H1 (cell line): ENCODE measurements around the gene EPN3. TPM values are rescaled to one million over a fixed set of nuclear protein-coding genes. Genes with fewer than 3 reads are reported as not detected.

Experiments used
- CTCF ChIA-PET: fragments of 300-600 bp; sonication (Branson Sonifier 250); formaldehyde crosslinking; loops from one replicate; lab custom pipeline; 2021; ENCODE audit not compliant: partially characterized antibody; lab: Charles Lee
- POLR2A ChIA-PET: fragments of 300-600 bp; sonication (Branson Sonifier 250); formaldehyde crosslinking; loops from one replicate; lab custom pipeline; 2021; ENCODE audit warnings: inconsistent platforms; ENCODE audit not compliant: partially characterized antibody; lab: Charles Lee
- DNase-seq, 2 experiments: peaks; one replicate each; pipeline versions ENCODE4 v3.0.0 to v3.0.0-alpha.2; 2010 to 2022; ENCODE audit warnings: low spot score in 2 of 2, low read depth in 1 of 2, mixed read lengths in 1 of 2
- FAIRE-seq: peaks from 2 replicates; lab custom pipeline; 2011; peaks lifted over from hg19 to GRCh38; lab: Jason Lieb, UNC
- H2AFZ ChIP-seq: 2 replicates; pipeline ENCODE4 v1.8.1; 2012; ENCODE audit warnings: low read length, inconsistent platforms
- H2AK5ac ChIP-seq: 2 replicates; pipeline ENCODE4 v1.6.1; 2013; ENCODE audit warnings: low read depth, low read length
- H2BK120ac ChIP-seq: replicated peaks from 2 replicates; pipeline ENCODE3; 2013; ENCODE audit warnings: low read depth, low read length, inconsistent platforms
- H2BK12ac ChIP-seq: 2 replicates; pipeline ENCODE4 v1.6.1; 2013; ENCODE audit warnings: low read depth, low read length
- H2BK15ac ChIP-seq: 2 replicates; pipeline ENCODE4 v1.6.1; 2013; ENCODE audit warnings: low read length
- H2BK20ac ChIP-seq: 2 replicates; pipeline ENCODE4 v1.6.1; 2013; ENCODE audit warnings: low read length
- H2BK5ac ChIP-seq: 2 replicates; pipeline ENCODE4 v1.6.1; 2013; ENCODE audit warnings: low read depth, low read length
- H3K14ac ChIP-seq: 2 replicates; pipeline ENCODE4 v1.6.1; 2013; ENCODE audit warnings: inconsistent platforms; ENCODE audit not compliant: insufficient read length
- H3K18ac ChIP-seq: 2 replicates; pipeline ENCODE4 v1.6.1; 2013; ENCODE audit warnings: low read length; ENCODE audit errors: extremely low read depth
- H3K23ac ChIP-seq: 2 replicates; pipeline ENCODE4 v1.6.1; 2013; ENCODE audit warnings: inconsistent platforms; ENCODE audit not compliant: insufficient read length
- H3K23me2 ChIP-seq: 2 replicates; pipeline ENCODE4 v1.6.1; 2013; ENCODE audit warnings: low read depth, low read length
- H3K27ac ChIP-seq: 2 replicates; pipeline ENCODE4 v1.6.1; 2011; ENCODE audit warnings: low read depth, low read length, inconsistent platforms
- H3K27me3 ChIP-seq, 4 experiments: replicated peaks in 1 of 4; 1 replicate in 1 of 4; 2 replicates in 3 of 4; pipeline versions ENCODE4 v1.6.1 to v1.8.1; 2011 to 2013; ENCODE audit warnings: low read length in 3 of 4, mild to moderate bottlenecking in 3 of 4, inconsistent platforms in 2 of 4, mixed read lengths in 2 of 4, moderate library complexity in 1 of 4; ENCODE audit not compliant: control insufficient read depth in 3 of 4, insufficient read depth in 3 of 4; ENCODE audit errors: extremely low read depth in 1 of 4
- H3K36me3 ChIP-seq, 4 experiments: 2 replicates each; pipeline versions ENCODE4 v1.6.1 to v1.8.1; 2011 to 2013; ENCODE audit warnings: mild to moderate bottlenecking in 4 of 4, low read length in 3 of 4, moderate library complexity in 2 of 4, control low read depth in 1 of 4, inconsistent platforms in 1 of 4; ENCODE audit not compliant: insufficient read depth in 4 of 4, control insufficient read depth in 2 of 4
- H3K4ac ChIP-seq: replicated peaks from 2 replicates; pipeline ENCODE3; 2013; ENCODE audit warnings: low read length, low read depth, mixed read lengths, inconsistent platforms; ENCODE audit not compliant: insufficient read length
- H3K4me1 ChIP-seq, 4 experiments: replicated peaks in 1 of 4; 1 replicate in 1 of 4; 2 replicates in 3 of 4; pipeline versions ENCODE4 v1.6.1 to v1.8.1; 2011 to 2013; ENCODE audit warnings: low read length in 3 of 4, inconsistent platforms in 2 of 4, mixed read lengths in 1 of 4; ENCODE audit not compliant: insufficient read depth in 4 of 4, control insufficient read depth in 3 of 4
- H3K4me2 ChIP-seq, 2 experiments: 2 replicates each; pipeline versions ENCODE4 v1.6.1 to v1.8.1; 2011 to 2013; ENCODE audit warnings: low read depth in 2 of 2, low read length in 2 of 2, control low read depth in 1 of 2, inconsistent platforms in 1 of 2, mild to moderate bottlenecking in 1 of 2; ENCODE audit not compliant: insufficient read depth in 1 of 2
- H3K4me3 ChIP-seq, 4 experiments: fragments of 200-600, 300-600 bp in 1 of 4; sonication (generic), shearing (Covaris generic), sonication (Bioruptor Twin) in 1 of 4; 2 replicates each; pipeline versions ENCODE4 v1.5.1 to v1.8.1; 2011 to 2016; ENCODE audit warnings: low read length in 4 of 4, low read depth in 3 of 4, control low read depth in 2 of 4, inconsistent platforms in 2 of 4, mild to moderate bottlenecking in 2 of 4, mixed read lengths in 1 of 4, moderate library complexity in 1 of 4; ENCODE audit not compliant: insufficient read depth in 2 of 4; ENCODE audit errors: extremely low read depth in 1 of 4
- H3K56ac ChIP-seq: replicated peaks from 2 replicates; pipeline ENCODE3; 2013; ENCODE audit warnings: low read depth, mild to moderate bottlenecking, mixed read lengths, low read length, inconsistent platforms; ENCODE audit not compliant: insufficient read length
- H3K79me1 ChIP-seq: 2 replicates; pipeline ENCODE4 v1.6.1; 2013; ENCODE audit warnings: low read depth, low read length, control low read depth
- H3K79me2 ChIP-seq, 2 experiments: 2 replicates each; pipeline versions ENCODE4 v1.6.1 to v1.8.1; 2012 to 2013; ENCODE audit warnings: low read length in 2 of 2, mild to moderate bottlenecking in 2 of 2, inconsistent platforms in 1 of 2; ENCODE audit not compliant: insufficient read depth in 2 of 2, control insufficient read depth in 1 of 2
- H3K9ac ChIP-seq, 4 experiments: replicated peaks in 1 of 4; 1 replicate in 1 of 4; 2 replicates in 3 of 4; pipeline versions ENCODE4 v1.6.1 to v1.8.1; 2011 to 2013; ENCODE audit warnings: low read depth in 3 of 4, low read length in 3 of 4, control low read depth in 2 of 4, mild to moderate bottlenecking in 2 of 4, moderate library complexity in 2 of 4, inconsistent platforms in 1 of 4; ENCODE audit errors: extremely low read depth in 1 of 4
- H3K9me3 ChIP-seq, 2 experiments: 2 replicates each; pipeline versions ENCODE4 v1.6.1 to v1.8.1; 2012 to 2013; ENCODE audit warnings: mild to moderate bottlenecking in 2 of 2, moderate library complexity in 2 of 2, control low read depth in 1 of 2, inconsistent platforms in 1 of 2, low read depth in 1 of 2, low read length in 1 of 2, mixed read lengths in 1 of 2; ENCODE audit not compliant: insufficient read depth in 2 of 2
- H4K20me1 ChIP-seq, 2 experiments: replicated peaks in 1 of 2; 2 replicates each; pipeline versions ENCODE3 to v1.8.1; 2011 to 2013; ENCODE audit warnings: inconsistent platforms in 2 of 2, low read length in 2 of 2, mild to moderate bottlenecking in 1 of 2; ENCODE audit not compliant: insufficient read depth in 2 of 2, control insufficient read depth in 1 of 2
- H4K5ac ChIP-seq: 2 replicates; pipeline ENCODE4 v1.6.1; 2013; ENCODE audit warnings: low read length, low read depth, mixed read lengths, inconsistent platforms; ENCODE audit not compliant: insufficient read length
- H4K8ac ChIP-seq: 2 replicates; pipeline ENCODE4 v1.8.0; 2013; ENCODE audit warnings: mild to moderate bottlenecking, moderate library complexity, low read length, inconsistent platforms; ENCODE audit not compliant: insufficient read depth; ENCODE audit errors: extremely low read depth
- H4K91ac ChIP-seq: replicated peaks from 2 replicates; pipeline ENCODE3; 2013; ENCODE audit warnings: low read length, mixed read lengths, inconsistent platforms; ENCODE audit not compliant: insufficient read length
- BACH1 ChIP-seq: IDR thresholded peaks from 2 replicates; pipeline ENCODE4 v1.6.1; 2012; ENCODE audit warnings: low read length, improper control_type of control experiment
- CHD1 ChIP-seq: IDR thresholded peaks from 2 replicates; pipeline ENCODE4 v1.6.1; 2012; ENCODE audit warnings: low read depth, low read length, improper control_type of control experiment
- GABPA ChIP-seq: IDR thresholded peaks from 2 replicates; pipeline ENCODE4 v1.6.1; 2011; ENCODE audit warnings: mild to moderate bottlenecking, low read length, moderate library complexity, borderline replicate concordance; ENCODE audit not compliant: insufficient read depth
- MAFK ChIP-seq: IDR thresholded peaks from 2 replicates; pipeline ENCODE4 v1.6.1; 2012; ENCODE audit warnings: low read depth, mild to moderate bottlenecking, improper control_type of control experiment, low read length
- PHF8 ChIP-seq: fragments of 200-600 bp; sonication (generic); conservative IDR thresholded peaks from 2 replicates; pipeline ENCODE4 v1.7.1; 2012; ENCODE audit warnings: low read depth, mild to moderate bottlenecking, inconsistent platforms, low read length, moderate library complexity
- RFX5 ChIP-seq: IDR thresholded peaks from 2 replicates; pipeline ENCODE4 v1.6.1; 2011; ENCODE audit warnings: low read depth, low read length, improper control_type of control experiment, borderline replicate concordance
- SIX5 ChIP-seq: IDR thresholded peaks from 2 replicates; pipeline ENCODE4 v1.6.1; 2011; ENCODE audit warnings: mild to moderate bottlenecking, low read depth, low read length
- SRF ChIP-seq: IDR thresholded peaks from 2 replicates; pipeline ENCODE4 v1.6.1; 2011; ENCODE audit warnings: mild to moderate bottlenecking, low read depth, low read length, moderate library complexity
- SUZ12 ChIP-seq: fragments of 200-600 bp; sonication (generic); IDR thresholded peaks from 2 replicates; pipeline ENCODE4 v1.6.1; 2012; ENCODE audit warnings: mild to moderate bottlenecking, inconsistent platforms, low read length, moderate library complexity, mixed read lengths
- USF2 ChIP-seq: IDR thresholded peaks from 2 replicates; pipeline ENCODE4 v1.6.1; 2011; ENCODE audit warnings: low read length, improper control_type of control experiment
- WGBS, 2 experiments: shearing (Covaris generic) in 1 of 2; methylation state at CpG; one replicate each; pipeline versions ENCODE4 v1.1.6 to v1.1.7; 2013 to 2015; ENCODE audit warnings: low lambda C conversion rate in 2 of 2, mixed read lengths in 2 of 2, inconsistent platforms in 1 of 2, low coverage in 1 of 2, missing lambda C conversion rate in 1 of 2; ENCODE audit not compliant: insufficient replicate concordance in 2 of 2, insufficient coverage in 1 of 2, insufficient read length in 1 of 2; ENCODE audit errors: extremely low coverage in 1 of 2, missing lambda C conversion rate in 1 of 2; 5-methylcytosine and 5-hydroxymethylcytosine counted together
- polyA plus RNA-seq, 7 experiments: library from polyadenylated mRNA; depleted of rRNA in 3 of 7; stranded (reverse) in 5 of 7; unstranded in 2 of 7; fragments of >200 nt in 5 of 7; fragments of 200-250 nt in 2 of 7; gene quantifications; 1 replicate in 5 of 7; 2 replicates in 1 of 7; 4 replicates in 1 of 7; pipeline versions ENCODE4 v1.2.1 to v1.2.3, GENCODE V29; 2011 to 2013; ENCODE audit warnings: missing spikeins in 2 of 7, mixed read lengths in 2 of 7
- total RNA-seq: library from RNA; stranded (reverse); fragmentation: NEBNext Ultra II Directional; extraction: Animal tissue kit (Norgen Biotek cat#: 25700); gene quantifications from 2 replicates; pipeline ENCODE4 v1.2.1, GENCODE V29; 2021

EPN3 gene
- total and polyA plus RNA-seq, 2 of the 8 experiments (the other 6 are each of a cell fraction or from before 2014, with no cell fraction given), result 6.7 to 7.9 TPM

GRCh38 chr17:50538549-50539410 is 6.2 kb downstream of the EPN3 start:
- ChIA-PET CTCF (interaction anchor here (0.6 to 6.0 kb wide), 9 partner anchors 12 to 92 kb away, joined by 3 to 42 read pairs (median 4); no protein-coding TSS in a partner anchor), POLR2A (interaction anchor here (0.6 to 1.1 kb wide), 2 partner anchors 59 to 486 kb away, joined by 3 read pairs; no protein-coding TSS in a partner anchor)
- FAIRE-seq, result no peak
- TF ChIP-seq SIX5 (no peak), MAFK (no peak), SRF (no peak), CHD1 (no peak), RFX5 (no peak), USF2 (no peak), SUZ12 (no peak), PHF8 (no peak), GABPA (no peak), BACH1 (no peak)

More at GRCh38 chr17:50538549-50539410, 6.2 kb downstream of the EPN3 start:
- H4K20me1 ChIP-seq, result peaks cover 0 to 1% of the 10 kb centered on the region in 2 experiments
- no peak overlapping the region for H4K8ac ChIP-seq
- H2BK120ac ChIP-seq, result no peak overlapping the region
- no peak overlapping the region for H3K4ac ChIP-seq
- peaks cover 0 to 3% (median 0%) of the 10 kb centered on the region in 4 experiments; a peak in 1 of 8 replicates for H3K36me3 ChIP-seq
- DNase-seq, result no peak
- H4K91ac ChIP-seq, result no peak overlapping the region
- 0 out of 4 replicates have a peak, but pooled peaks cover 0 to 2% of the 10 kb centered on the region in 2 experiments for H3K79me2 ChIP-seq
- peaks cover 0 to 12% (median 8%) of the 10 kb centered on the region in 4 experiments; a peak in 4 of 7 replicates for H3K27me3 ChIP-seq
- no peak overlapping the region for H3K9ac ChIP-seq
- no peak overlapping the region for H2AK5ac ChIP-seq
- 0 out of 2 replicates have a peak overlapping the region, but pooled peaks have one; percentile 2 for H3K18ac ChIP-seq
- H3K14ac ChIP-seq, result no peak overlapping the region
- H2AFZ ChIP-seq, result no peak overlapping the region
- H3K4me1 ChIP-seq, result peaks cover 2 to 27% (median 17%) of the 10 kb centered on the region in 4 experiments
- 84% methylated on average over 16 of the region's 20 CpGs; no CpG with 5 or more reads in 1 of the 2 experiments for WGBS, 2 experiments
- 0 out of 2 replicates have a peak overlapping the region, but pooled peaks have one; percentile 23 for H2BK12ac ChIP-seq
- H3K27ac ChIP-seq, result no peak overlapping the region
- no peak overlapping the region for H4K5ac ChIP-seq
- no peak overlapping the region for H3K23ac ChIP-seq
- H3K56ac ChIP-seq, result no peak overlapping the region
- no peaks in the 10 kb centered on the region for H3K9me3 ChIP-seq
- no peaks in the 10 kb centered on the region; the same call in 1 of the 2 replicates for H3K79me1 ChIP-seq
- peaks cover 10% of the 10 kb centered on the region for H3K23me2 ChIP-seq
- no peak overlapping the region for H2BK5ac ChIP-seq
- H2BK15ac ChIP-seq, result no peak overlapping the region
- H3K4me3 ChIP-seq, result no peak overlapping the region
- no peak overlapping the region for H2BK20ac ChIP-seq
- H3K4me2 ChIP-seq, result no peak overlapping the region
